Measurements from ENCODE around the gene CAPN1. TPM values are rescaled to one million over a fixed set of nuclear protein-coding genes. Genes with fewer than 3 reads are reported as not detected.

The CAPN1 gene
- total and polyA plus RNA-seq, 9 of the 15 experiments (the other 6 are each of a cell fraction or from before 2014, with no cell fraction given), result 3.5 to 199 (median 61.6) TPM

DNA sequence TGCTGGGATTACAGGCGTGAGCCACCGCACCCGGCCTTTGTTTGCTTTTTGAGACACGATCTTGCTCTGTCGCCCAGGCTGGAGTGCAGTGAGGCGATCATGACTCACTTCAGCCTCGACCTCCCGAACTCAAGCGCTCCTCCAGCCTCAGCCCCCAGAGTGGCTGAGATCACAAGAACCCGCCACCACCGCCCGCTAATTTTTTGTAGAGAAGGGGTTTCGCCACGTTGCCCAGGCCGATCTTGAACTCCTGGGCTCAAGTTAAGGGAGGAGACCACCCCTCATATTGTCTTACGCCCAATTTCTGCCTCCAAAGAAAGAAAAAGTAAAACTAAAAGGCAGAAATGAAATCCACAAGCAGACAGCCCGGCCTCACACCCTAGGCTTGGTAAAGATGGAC lies 78.6 kb downstream of the CAPN1 start:
- ChIA-PET POLR2A (no interaction called here), CTCF (ENCODE audit: low intra/inter-chr PET ratio) (no interaction called here)
- Histone ChIP-seq H2AFZ (ENCODE audit: low read depth, low read length) (no peak overlapping the region), H3K4me3 (no peak overlapping the region), H3K4me1 (replicated peaks in 1 of 2; ENCODE audit: control insufficient read depth in 2 of 2, insufficient read depth in 2 of 2, low read length in 2 of 2) (peaks cover 6 to 23% of the 10 kb centered on the region in 2 experiments; a peak in 4 of 5 replicates), H3K27me3 (ENCODE audit: control insufficient read depth in 2 of 2, insufficient read depth in 2 of 2, low read length in 2 of 2) (no peaks in the 10 kb centered on the region), H4K20me1 (replicated peaks; ENCODE audit: control insufficient read depth, insufficient read depth, low read length) (no peaks in the 10 kb centered on the region), H3K36me3 (ENCODE audit: control insufficient read depth, insufficient read depth, low read length) (peaks cover 11% of the 10 kb centered on the region), H3K9me3 (replicated peaks; ENCODE audit: control insufficient read depth, insufficient read depth, low read depth, low read length) (no peaks in the 10 kb centered on the region), H3K27ac (ENCODE audit: extremely low read depth, low read depth, low read length) (no peak overlapping the region), H3K79me2 (ENCODE audit: control insufficient read depth, insufficient read depth, low read length) (peaks cover 35% of the 10 kb centered on the region), H3K9me1 (ENCODE audit: control insufficient read depth, insufficient read depth, low read length) (no peaks in the 10 kb centered on the region), H3K4me2 (ENCODE audit: insufficient read depth, low read length) (no peak overlapping the region), H3K9ac (ENCODE audit: insufficient read depth in 1 of 2, low read depth in 2 of 2, low read length in 2 of 2) (no peak overlapping the region)
- in situ Hi-C loops (cut with MboI) (no loop called here), intact Hi-C loops (cut with micrococcal nuclease) (no loop called here)
- WGBS (ENCODE audit: insufficient coverage, low coverage, missing lambda C conversion rate), result 90% methylated on average over 16 of the region's 17 CpGs
- DNase-seq (ENCODE audit: extremely low read depth in 1 of 4, low spot score in 3 of 4) (no peak), FAIRE-seq (no peak), ATAC-seq (no peak)
- BruUV-seq (replicated peaks), result no TSS peak
- TF ChIP-seq, protein P1, sequence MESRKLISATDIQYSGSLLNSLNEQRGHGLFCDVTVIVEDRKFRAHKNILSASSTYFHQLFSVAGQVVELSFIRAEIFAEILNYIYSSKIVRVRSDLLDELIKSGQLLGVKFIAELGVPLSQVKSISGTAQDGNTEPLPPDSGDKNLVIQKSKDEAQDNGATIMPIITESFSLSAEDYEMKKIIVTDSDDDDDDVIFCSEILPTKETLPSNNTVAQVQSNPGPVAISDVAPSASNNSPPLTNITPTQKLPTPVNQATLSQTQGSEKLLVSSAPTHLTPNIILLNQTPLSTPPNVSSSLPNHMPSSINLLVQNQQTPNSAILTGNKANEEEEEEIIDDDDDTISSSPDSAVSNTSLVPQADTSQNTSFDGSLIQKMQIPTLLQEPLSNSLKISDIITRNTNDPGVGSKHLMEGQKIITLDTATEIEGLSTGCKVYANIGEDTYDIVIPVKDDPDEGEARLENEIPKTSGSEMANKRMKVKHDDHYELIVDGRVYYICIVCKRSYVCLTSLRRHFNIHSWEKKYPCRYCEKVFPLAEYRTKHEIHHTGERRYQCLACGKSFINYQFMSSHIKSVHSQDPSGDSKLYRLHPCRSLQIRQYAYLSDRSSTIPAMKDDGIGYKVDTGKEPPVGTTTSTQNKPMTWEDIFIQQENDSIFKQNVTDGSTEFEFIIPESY (CRISPR knock-in tag; IDR thresholded peaks at IDR 0.05), result peak; percentile 93
- TF ChIP-seq, protein P2, sequence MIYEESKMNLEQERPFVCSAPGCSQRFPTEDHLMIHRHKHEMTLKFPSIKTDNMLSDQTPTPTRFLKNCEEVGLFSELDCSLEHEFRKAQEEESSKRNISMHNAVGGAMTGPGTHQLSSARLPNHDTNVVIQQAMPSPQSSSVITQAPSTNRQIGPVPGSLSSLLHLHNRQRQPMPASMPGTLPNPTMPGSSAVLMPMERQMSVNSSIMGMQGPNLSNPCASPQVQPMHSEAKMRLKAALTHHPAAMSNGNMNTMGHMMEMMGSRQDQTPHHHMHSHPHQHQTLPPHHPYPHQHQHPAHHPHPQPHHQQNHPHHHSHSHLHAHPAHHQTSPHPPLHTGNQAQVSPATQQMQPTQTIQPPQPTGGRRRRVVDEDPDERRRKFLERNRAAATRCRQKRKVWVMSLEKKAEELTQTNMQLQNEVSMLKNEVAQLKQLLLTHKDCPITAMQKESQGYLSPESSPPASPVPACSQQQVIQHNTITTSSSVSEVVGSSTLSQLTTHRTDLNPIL (CRISPR knock-in tag; IDR thresholded peaks at IDR 0.05), result no peak

Data from K562 (cell line).